Central memory CD8-positive, alpha-beta T cell (primary cell): ENCODE results near the gene GPR137.
"Not testable (repeated sequence)": the region's sequence is repeated elsewhere in the genome, so short reads cannot be mapped to it uniquely, and the experiment has no call there.

ENCODE experiments used
- ATAC-seq: fragments of 150-1000 bp; cut with Tn5 transposase; replicated peaks from 2 replicates; pipeline ENCODE4 v1.10.0; 2022; ENCODE audit warnings: mild to moderate bottlenecking, moderate FRiP score, moderate number of reproducible peaks; ENCODE audit not compliant: poor library complexity, severe bottlenecking; ENCODE audit errors: extremely low read depth
- DNase-seq, 2 donors: peaks; one replicate each; pipeline ENCODE4 v3.0.0; 2021; ENCODE audit warnings: low spot score in 2 of 2
- H3K27ac Mint-ChIP-seq: one replicate; pipeline ENCODE4 v1.8.0; 2022; ENCODE audit warnings: low read depth, mild to moderate bottlenecking, moderate library complexity, mixed read lengths
- H3K27me3 Mint-ChIP-seq: one replicate; pipeline ENCODE4 v1.8.0; 2022; ENCODE audit warnings: mixed read lengths
- H3K36me3 Mint-ChIP-seq: one replicate; pipeline ENCODE4 v1.8.0; 2022; ENCODE audit warnings: mild to moderate bottlenecking, moderate library complexity, mixed read lengths; ENCODE audit not compliant: insufficient read depth
- H3K4me1 Mint-ChIP-seq: one replicate; pipeline ENCODE4 v1.8.0; 2022; ENCODE audit warnings: mixed read lengths
- H3K4me3 Mint-ChIP-seq: one replicate; pipeline ENCODE4 v1.8.0; 2022; ENCODE audit warnings: mild to moderate bottlenecking, moderate library complexity, mixed read lengths
- H3K9me3 Mint-ChIP-seq: one replicate; pipeline ENCODE4 v1.8.0; 2022; ENCODE audit warnings: mixed read lengths

The GPR137 gene

DNA sequence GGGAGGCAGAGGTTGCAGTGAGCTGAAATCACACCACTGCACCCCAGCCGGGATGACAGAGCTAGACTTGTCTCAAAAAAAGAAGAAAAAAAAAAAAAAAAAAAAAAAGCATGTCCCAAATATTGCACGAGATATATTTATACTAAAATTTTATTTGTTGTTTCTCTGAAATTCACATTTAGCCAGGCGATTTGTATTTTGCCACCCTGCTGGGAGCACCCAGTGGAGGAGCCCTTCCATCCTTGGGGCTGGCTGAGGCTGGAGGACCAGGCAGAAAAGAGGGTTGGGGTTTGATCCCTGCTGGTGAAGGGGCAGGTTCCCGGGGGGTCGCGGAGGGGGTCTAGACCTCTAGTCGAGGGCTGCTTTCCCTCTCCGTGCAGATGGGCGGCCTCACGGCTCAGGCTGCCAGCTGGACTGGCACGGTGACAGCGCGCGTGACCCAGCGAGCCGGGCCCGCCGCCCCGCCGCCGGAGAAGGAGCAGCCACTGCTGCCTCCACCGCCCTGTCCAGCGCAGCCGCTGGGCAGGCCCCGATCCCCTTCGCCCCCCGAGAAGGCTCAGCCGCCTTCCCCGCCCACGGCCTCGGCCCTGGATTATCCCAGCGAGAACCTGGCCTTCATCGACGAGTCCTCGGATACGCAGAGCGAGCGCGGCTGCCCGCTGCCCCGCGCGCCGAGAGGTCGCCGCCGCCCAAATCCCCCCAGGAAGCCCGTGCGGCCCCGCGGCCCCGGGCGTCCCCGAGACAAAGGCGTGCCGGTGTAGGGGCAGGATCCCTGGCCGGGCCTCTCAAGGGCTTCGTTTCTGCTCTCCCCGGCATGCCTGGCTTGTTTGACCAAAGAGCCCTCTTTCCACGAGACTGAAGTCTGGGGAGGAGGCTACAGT lies 13.6 kb downstream of the GPR137 start:
- peaks cover 15% of the 10 kb centered on the region for H3K4me1 Mint-ChIP-seq
- DNase-seq (no peak), ATAC-seq (no peak)
- peak overlapping the region; percentile 76 for H3K4me3 Mint-ChIP-seq
- H3K27ac Mint-ChIP-seq = no peak overlapping the region
- H3K27me3 Mint-ChIP-seq = peaks cover 70% of the 10 kb centered on the region
- H3K9me3 Mint-ChIP-seq = no peaks in the 10 kb centered on the region
- peaks cover 6% of the 10 kb centered on the region for H3K36me3 Mint-ChIP-seq

DNA sequence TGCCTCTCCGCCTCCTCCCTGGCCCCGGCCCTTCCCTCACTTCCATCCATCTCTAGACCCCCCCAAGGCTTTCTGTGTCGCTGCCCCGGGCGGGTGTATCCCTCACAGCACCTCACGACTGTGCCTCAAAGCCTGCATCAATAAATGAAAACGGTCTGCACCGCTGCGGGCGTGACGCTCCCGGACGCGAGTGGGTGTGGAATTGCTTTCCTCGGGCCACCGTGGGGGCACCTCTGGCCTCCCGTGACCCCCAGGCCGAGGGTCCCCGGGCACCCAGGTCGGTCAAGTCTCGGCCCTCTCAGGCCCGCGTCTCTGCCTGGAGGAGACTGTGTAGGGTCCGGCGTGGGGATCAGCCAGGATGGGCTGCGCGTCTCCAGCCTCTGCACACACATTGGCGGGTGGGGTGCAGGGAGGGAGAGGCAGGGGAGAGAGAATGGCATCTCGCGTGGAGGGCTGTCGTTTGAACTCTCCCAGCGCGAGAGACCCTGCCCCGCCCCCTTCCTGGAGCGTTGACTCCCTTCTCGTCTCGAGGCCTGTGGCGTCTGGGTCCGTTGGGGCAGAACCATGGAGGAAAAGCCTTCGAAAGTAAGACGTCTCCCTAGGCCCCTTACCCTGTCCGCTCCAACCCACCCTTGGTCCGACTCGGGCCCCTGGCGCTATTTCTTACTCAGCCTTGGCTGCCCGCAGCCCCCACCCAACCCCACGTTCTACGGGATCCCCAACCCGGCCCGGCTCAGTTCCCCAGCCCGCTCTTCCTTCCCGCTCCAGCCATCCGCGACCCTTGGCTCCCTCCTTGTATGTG lies 14.4 kb downstream of the GPR137 start, which contains the start of gene CATSPERZ:
Gene CATSPERZ, plus strand, starts transcription at position 512 of the 802 bp plus-strand sequence. Its CDS starts 53 bp downstream, at position 565.
- no peak for ATAC-seq
- H3K27ac Mint-ChIP-seq = peak within 1 kb of the TSS; percentile 73
- peaks cover 61% of the 10 kb centered on the region for H3K27me3 Mint-ChIP-seq
- no peaks in the 10 kb centered on the region for H3K9me3 Mint-ChIP-seq
- peaks cover 19% of the 10 kb centered on the region for H3K4me1 Mint-ChIP-seq
- peak within 1 kb of the TSS; percentile 76 for H3K4me3 Mint-ChIP-seq
- peaks cover 6% of the 10 kb centered on the region for H3K36me3 Mint-ChIP-seq
- DNase-seq = no peak

DNA sequence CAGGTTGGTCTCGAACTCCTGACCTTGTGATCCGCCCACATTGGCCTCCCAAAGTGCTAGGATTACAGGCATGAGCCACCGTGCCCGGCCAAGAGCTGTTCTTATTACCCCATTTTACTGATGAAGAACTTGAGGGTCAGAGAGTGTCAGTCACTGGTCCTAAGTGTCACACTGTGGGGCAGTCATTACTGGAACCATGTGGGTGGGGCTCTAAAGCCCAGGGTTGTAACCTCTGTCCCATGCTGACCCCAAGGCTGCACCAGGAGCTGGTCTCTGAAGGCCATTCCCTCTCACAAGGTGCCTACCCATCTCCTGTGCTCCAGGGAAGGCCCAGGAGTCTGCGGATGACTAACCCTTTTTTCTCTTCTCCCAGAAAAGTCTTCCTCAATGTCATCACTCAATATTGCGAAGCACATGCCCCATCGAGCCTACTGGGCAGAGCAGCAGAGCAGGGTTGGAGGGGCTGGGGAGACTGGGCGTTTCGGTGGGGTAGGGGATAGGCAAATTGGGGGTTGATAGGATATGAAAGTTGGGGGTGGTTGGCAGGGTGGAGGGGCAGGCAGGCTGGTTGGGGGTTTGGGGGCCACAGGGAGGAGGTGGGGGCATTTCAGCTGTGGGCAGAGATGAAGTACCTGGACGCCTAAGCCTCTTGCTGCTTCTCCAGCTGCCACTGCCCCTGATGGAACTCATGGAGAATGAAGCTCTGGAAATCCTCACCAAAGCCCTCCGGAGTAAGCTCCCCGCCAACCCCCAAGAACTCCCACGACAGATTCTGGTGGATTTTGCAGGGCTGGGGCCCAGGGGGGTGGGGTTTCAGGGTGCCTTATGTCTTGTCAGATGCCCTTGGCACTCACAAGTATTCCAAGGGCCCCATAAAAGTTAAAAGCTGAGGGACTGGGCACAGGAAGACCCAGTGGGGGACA lies 17.7 kb downstream of the GPR137 start:
- ATAC-seq (no peak), DNase-seq (no peak)
- Mint-ChIP-seq H3K9me3 (no peaks in the 10 kb centered on the region), H3K36me3 (peaks cover 15% of the 10 kb centered on the region), H3K27me3 (peaks cover 28% of the 10 kb centered on the region), H3K4me3 (peak overlapping the region; percentile 93), H3K4me1 (peaks cover 28% of the 10 kb centered on the region), H3K27ac (peak overlapping the region; percentile 92)

DNA sequence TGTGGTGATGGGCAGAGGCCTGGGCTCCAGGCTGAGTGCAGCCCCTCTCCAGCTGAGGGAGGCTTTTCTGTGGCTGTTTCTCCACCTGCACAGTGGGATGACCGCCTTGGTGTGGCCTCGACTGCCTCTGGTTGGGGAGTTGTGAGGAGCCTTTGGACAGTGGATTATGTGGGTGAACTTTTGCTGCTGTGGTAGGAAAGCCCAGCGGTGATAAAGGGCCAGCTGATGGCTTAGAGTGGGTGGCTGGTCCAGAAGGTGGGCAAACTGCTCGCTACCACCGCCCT lies 18.3 kb downstream of the GPR137 start:
- ATAC-seq (no peak), DNase-seq (no peak)
- Mint-ChIP-seq H3K27ac (peak overlapping the region; percentile 92), H3K9me3 (no peaks in the 10 kb centered on the region), H3K36me3 (peaks cover 17% of the 10 kb centered on the region), H3K4me1 (peaks cover 28% of the 10 kb centered on the region), H3K27me3 (peaks cover 22% of the 10 kb centered on the region), H3K4me3 (peak overlapping the region; percentile 93)

DNA sequence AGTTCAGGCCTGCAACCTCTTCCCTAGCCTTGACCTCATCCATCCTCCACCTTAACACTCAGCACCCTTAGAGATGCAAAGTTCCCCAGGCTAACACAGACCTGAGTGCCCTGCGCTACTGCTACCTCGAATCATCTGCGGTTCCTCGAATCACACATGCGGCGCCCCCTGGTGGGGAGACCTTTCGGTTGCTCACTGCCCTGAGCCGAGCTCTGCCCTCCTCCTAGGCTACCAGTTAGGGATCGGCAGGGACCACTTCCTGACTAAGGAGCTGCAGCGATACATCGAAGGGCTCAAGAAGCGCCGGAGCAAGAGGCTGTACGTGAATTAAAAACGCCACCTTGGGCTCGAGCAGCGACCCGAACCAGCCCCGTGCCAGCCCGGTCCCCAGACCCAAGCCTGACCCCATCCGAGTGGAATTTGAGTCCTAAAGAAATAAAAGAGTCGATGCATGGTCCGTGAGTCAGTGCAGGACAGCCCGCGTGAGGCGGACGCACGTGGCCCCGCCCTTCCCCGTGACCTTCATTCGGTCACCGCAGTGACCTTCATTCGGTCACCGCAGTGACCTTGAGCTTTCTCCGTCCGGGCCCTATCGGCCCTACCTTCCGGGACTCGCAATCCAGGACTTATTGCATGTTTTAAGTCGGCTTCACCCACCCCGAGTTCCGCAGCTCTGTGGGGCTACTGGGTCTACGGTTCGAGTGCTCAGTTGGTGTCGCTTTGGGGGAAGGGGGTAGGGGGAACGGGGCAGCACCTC lies 18.8 kb downstream of the GPR137 start:
- peak overlapping the region; percentile 93 for H3K4me3 Mint-ChIP-seq
- peaks cover 19% of the 10 kb centered on the region for H3K36me3 Mint-ChIP-seq
- H3K27me3 Mint-ChIP-seq = peaks cover 17% of the 10 kb centered on the region
- DNase-seq = peak; percentile 90 to 97
- peaks cover 27% of the 10 kb centered on the region for H3K4me1 Mint-ChIP-seq
- peak; percentile 58 for ATAC-seq
- H3K9me3 Mint-ChIP-seq = no peaks in the 10 kb centered on the region
- H3K27ac Mint-ChIP-seq = peak overlapping the region; percentile 92

DNA sequence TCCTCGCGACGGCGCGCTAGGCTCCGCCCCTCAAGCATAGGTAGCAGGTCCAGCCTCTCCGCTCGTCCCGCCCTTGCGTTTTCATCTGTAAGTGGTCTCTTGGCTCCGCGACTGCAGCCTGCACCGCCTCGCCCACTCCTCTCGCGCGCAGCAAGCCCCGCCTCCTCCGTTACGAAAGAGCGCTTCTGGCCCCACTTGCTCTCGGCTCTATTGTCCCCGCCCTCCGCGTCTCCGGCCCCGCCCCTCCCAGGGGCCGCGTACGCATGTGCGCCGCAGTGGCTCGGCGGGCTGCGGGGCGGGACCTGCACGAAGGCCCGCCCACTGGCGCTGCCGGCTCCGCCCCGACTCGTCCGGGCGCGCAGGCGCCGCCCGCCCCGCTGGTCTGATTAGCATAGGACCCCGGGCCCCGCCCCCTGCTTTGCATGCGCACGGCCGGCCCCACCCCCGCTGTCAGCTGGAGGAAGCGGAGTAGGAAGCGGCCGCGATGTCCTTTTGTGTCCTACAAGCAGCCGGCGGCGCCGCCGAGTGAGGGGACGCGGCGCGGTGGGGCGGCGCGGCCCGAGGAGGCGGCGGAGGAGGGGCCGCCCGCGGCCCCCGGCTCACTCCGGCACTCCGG lies 19.5 kb downstream of the GPR137 start, which contains the start of gene ESRRA:
Gene ESRRA, plus strand, starts transcription at position 450 of the 616 bp plus-strand sequence. CDS start 1,656 bp downstream, outside the sequence.
- peak within 1 kb of the TSS; percentile 93 for H3K4me3 Mint-ChIP-seq
- H3K36me3 Mint-ChIP-seq = peaks cover 23% of the 10 kb centered on the region
- ATAC-seq = peak; percentile 67
- peak; percentile 98 to 99 for DNase-seq
- H3K9me3 Mint-ChIP-seq = no peaks in the 10 kb centered on the region
- H3K27ac Mint-ChIP-seq = peak within 1 kb of the TSS; percentile 92
- H3K4me1 Mint-ChIP-seq = peaks cover 22% of the 10 kb centered on the region
- H3K27me3 Mint-ChIP-seq = peaks cover 10% of the 10 kb centered on the region

DNA sequence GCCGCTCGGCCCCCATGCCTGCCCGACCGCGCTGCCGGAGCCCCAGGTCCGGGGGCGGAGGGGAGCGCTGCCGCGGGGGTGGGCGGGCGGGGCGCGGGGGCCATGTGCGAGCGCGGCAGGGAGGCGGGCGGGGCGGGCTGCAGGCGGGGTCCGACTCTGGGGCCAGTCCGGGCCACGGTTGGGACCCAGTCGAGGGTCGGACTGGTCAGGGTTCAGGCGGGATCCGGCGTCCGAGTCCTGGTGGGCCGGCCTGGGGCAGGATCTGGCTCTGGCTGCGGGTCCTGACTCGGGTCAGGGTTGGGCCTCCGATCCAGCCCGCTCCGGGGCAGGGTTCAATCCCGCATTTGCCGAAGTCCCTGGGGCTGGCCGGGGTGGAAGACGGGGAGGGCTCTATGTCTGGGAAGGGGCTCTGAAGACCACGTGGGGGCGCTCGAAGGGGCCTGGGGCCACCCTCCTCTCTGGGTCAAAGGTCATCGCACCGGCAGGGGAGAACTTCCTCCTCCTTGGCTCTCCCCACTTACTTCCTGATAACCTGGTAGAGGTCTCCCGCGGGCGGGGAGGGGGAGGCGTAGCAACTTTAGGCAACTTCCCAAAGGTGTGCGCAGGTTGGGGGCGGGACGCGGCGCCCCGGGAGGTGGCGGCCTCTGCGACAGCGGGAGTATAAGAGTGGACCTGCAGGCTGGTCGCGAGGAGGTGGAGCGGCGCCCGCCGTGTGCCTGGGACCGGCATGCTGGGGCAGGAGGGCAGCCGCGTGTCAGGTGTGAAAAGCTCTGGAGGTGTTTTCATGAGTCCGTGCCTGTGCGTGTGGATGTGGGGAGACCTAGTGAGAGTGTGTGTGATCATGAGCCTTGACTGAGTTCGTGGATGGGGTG lies 20.3 kb downstream of the GPR137 start:
- peak overlapping the region; percentile 75 for H3K27ac Mint-ChIP-seq
- peaks cover 15% of the 10 kb centered on the region for H3K4me1 Mint-ChIP-seq
- DNase-seq (peak in 1 of 2 donors; percentile 45), ATAC-seq (peak; percentile 17)
- peaks cover 3% of the 10 kb centered on the region for H3K27me3 Mint-ChIP-seq
- H3K36me3 Mint-ChIP-seq = peaks cover 27% of the 10 kb centered on the region
- H3K4me3 Mint-ChIP-seq = peak overlapping the region; percentile 93
- no peaks in the 10 kb centered on the region for H3K9me3 Mint-ChIP-seq

DNA sequence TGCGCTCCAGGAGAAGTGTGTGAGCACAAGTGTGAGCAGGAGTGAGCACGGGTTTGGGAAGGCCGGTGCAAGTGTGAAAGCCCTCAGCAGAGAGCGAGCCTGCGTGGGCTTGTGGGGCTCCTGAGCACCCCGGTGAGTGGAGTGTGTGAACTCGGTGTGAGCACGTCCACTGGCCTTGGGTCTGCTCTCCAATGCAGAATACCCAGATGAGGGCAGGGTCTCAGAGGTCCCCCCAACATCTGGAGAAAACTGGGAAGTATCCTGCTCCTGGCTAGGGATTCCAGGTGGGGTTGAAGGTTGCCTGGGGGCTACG lies 20.9 kb downstream of the GPR137 start:
- Mint-ChIP-seq H3K36me3 (peaks cover 25% of the 10 kb centered on the region), H3K27me3 (no peaks in the 10 kb centered on the region), H3K4me3 (peak overlapping the region; percentile 93), H3K4me1 (peaks cover 15% of the 10 kb centered on the region), H3K27ac (peak overlapping the region; percentile 75), H3K9me3 (no peaks in the 10 kb centered on the region)
- ATAC-seq (no peak), DNase-seq (no peak)

DNA sequence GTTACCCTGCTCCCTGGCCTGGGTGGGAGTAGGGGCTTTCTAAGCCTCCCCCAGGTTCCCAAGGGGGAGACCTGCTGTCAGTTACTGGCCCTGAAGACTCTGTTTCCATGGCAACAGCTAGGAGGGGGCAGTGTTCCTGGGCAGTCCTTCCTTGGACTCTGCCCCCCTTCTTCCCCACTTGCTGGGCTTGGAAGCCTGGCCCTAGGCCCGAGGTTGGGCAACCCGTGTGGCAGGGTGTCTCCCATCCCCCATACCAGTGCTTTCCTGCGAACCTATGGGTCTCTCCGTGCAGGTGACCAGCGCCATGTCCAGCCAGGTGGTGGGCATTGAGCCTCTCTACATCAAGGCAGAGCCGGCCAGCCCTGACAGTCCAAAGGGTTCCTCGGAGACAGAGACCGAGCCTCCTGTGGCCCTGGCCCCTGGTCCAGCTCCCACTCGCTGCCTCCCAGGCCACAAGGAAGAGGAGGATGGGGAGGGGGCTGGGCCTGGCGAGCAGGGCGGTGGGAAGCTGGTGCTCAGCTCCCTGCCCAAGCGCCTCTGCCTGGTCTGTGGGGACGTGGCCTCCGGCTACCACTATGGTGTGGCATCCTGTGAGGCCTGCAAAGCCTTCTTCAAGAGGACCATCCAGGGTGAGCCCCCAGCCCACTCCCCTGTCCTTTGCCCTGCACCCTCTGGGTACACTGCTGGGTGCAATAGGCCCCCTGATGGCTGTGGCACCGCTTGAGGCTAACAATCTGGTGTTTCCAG lies 21.4 kb downstream of the GPR137 start:
- Mint-ChIP-seq H3K27me3 (no peaks in the 10 kb centered on the region), H3K27ac (peak overlapping the region; percentile 75), H3K4me1 (peaks cover 15% of the 10 kb centered on the region), H3K9me3 (no peaks in the 10 kb centered on the region), H3K4me3 (peak overlapping the region; percentile 93), H3K36me3 (peaks cover 25% of the 10 kb centered on the region)
- DNase-seq = no peak
- ATAC-seq = no peak

DNA sequence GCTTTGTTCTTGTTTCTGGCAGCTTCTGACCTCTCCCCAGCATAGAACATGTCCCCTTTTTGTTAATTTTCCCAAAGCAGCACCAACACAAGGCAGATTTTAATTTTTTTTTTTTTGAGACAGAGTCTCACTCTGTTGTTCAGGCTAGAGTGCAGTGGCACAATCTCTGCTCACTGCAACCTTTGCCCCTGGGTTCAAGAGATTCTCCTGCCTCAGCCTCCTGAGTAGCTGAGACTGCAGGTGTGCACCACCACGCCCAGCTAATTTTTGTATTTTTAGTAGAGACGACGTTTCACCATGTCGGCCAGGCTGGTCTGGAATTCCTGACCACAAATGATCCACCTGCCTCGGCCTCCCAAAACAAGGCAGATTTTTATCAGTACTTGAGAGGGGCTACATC lies 22.1 kb downstream of the GPR137 start:
- peaks cover 20% of the 10 kb centered on the region for H3K4me1 Mint-ChIP-seq
- not testable (repeated sequence) for H3K27ac Mint-ChIP-seq, H3K27me3 Mint-ChIP-seq, H3K9me3 Mint-ChIP-seq, ATAC-seq, DNase-seq
- peaks cover 27% of the 10 kb centered on the region for H3K36me3 Mint-ChIP-seq
- H3K4me3 Mint-ChIP-seq = peak overlapping the region; percentile 61
